Glomerular endothelial cell (primary cell): ENCODE measurements around the gene DPYD. TPM values are rescaled to one million over a fixed set of nuclear protein-coding genes. Genes with fewer than 3 reads are reported as not detected.
"Not testable (repeated sequence)": the region's sequence is repeated elsewhere in the genome, so short reads cannot be mapped to it uniquely, and the experiment has no call there.

Source experiments
- DNase-seq: peaks from one replicate; pipeline ENCODE4 v3.0.0-alpha.2; 2011; ENCODE audit warnings: low read depth, low spot score; ENCODE audit errors: extremely low read depth
- total RNA-seq: library from RNA; depleted of rRNA; stranded (reverse); fragments of >200 nt; gene quantifications from 2 replicates; pipeline ENCODE4 v1.2.3, GENCODE V29; 2015

The DPYD gene
- total RNA-seq, 1 donor from 2014 or later = 6.4 TPM

DNA sequence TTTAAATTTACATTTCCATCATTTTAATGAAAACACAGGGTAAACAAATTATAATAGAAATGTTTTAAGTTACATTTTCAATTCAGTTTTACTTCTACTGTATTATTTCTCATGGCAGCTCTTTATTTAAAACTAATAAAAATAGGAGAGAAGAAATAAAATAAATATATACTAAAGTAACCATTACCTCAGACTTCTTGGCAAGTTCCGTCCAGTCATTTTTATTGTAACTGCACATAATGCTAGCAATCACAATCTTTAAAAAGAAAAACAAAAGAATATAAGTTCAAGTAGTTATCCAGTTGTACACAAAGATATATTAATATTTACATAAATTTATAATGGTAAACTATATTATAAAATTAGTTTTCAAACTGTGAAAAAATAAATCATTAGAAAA, 538.6 kb downstream of the DPYD start:
- no peak for DNase-seq

DNA sequence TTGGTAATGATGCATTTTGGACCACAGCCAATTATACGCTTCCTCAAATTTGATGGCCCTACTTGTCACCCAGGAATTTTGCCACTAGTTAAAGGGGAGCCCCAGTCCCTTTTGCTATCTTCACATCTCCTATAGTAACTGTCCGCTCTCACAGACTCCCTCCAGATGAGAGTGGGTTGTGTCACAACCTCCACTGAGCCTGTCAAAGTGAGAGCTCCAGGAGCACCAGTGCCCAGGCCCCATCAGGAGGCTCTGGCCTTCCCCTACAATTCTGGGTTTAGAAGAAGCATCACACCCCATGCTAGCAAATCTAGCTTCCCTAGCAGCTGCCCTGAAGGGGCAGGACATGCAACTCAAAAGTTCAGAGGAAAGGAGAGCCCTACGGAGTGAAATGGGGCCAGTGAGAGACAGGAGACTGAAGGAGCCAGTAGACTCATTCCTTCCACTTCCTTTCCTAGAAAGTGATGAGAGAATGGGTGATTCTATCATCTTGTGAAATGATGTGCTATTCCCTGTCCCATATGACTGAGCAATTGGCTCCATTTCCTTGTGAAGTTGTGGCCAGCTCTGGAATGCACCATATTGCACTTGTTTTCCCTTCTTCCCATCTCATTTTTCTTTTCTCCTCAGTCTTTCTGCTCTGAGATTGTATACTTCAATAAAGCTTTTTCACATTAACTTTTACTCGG, 541.3 kb downstream of the DPYD start:
- DNase-seq = no peak

DNA sequence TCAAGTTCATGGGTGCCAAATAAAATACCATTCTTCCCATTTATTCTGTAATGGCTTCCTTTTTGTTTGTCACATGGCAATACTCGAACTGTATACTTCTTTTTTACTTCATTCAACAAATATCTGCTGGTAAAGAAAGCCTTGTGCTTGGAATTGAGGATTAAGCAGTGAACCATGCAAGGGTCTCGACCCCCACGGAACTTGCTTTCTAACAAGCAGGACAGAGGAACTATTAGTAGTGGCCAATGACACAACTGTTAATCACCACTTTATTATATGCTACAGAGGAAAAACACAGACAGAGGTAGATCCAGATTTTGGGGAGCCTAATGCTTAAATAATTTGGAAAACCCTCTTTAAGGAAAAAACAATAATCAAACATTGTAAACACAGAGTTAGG, 542.2 kb downstream of the DPYD start:
- DNase-seq = no peak

DNA sequence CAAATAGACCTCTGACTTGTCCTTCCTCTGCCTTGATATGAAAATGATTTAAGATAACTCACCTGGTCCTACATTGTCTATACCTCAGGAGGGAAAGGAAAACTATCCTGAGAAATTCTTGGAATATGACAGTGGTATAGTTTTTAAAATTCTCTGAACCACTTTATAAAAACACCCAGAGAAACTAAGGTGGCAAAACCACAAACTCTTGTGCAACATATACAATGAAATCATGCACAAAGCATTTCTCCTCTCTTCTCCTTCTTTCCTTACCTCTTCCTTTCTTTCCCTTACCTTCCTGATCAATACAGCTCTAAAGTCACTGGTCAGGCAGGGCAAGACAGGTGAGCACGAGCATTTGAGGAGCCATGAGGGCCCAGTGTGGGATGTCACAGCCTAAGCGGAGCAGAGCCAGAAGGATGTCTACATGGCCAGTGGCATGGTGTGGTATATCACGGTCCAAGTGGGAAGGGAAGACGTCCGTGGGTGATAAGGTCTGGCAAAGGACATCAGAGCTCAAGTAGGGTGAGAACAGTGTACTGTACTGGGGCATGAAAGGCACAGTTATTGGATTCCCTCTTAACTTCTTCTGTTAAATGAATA, 543.3 kb downstream of the DPYD start:
- DNase-seq = no peak

DNA sequence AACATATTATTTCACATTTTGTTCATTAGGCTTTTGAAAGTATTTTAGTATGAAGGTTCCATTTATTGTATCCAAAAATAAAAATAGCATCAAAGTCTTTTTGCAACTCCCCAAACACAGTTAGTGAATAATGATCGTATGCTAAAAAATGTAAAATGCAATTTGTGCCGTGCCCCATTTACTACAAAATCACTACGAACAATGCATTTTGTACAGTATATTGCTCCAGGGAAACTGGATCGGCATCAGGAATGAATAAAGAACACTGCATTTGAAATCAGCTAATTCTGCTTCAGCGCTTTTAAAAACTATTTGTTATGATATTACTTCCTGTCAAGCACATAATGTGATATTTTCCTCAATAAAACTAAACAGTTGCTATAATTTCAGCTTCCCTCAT, 547.8 kb downstream of the DPYD start:
- DNase-seq = no peak

DNA sequence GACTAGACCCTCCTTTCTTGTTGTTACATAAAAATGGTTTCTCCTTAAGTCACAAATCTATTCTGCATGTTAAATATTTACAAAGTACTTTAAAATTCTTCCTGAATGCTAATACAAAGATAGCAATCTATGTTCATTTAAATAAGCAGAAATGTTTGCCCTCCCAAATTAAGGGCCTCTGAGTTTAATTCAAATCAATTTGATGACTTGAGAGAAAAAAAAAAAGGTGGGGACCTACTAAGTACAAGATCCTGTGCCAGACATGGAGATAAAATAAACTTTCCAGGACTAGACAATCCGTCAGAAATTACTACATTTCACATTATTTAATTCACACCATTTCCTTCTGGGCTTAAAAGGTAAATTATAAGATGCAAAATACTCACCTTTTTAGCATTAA, 548.3 kb downstream of the DPYD start:
- DNase-seq = no peak

DNA sequence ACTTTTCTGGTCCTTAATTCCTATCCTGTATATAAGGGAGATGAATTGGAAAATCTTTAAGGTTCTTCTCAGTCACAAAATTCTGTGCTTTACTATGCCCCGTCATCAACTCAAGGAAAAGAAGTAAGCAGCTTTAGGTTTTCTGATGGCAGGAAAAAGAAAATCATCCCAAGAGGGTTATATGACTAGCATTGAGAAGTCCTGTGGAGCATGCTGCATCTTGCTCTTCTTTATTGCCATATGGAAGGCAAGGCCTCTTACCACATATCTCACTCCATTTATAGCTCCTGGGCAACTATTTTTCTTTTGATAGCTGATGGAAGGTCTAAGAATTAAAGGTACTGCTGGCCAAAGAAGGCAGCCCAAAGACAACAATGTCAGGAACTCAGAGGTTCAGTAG, 552.5 kb downstream of the DPYD start:
- DNase-seq = no peak

DNA sequence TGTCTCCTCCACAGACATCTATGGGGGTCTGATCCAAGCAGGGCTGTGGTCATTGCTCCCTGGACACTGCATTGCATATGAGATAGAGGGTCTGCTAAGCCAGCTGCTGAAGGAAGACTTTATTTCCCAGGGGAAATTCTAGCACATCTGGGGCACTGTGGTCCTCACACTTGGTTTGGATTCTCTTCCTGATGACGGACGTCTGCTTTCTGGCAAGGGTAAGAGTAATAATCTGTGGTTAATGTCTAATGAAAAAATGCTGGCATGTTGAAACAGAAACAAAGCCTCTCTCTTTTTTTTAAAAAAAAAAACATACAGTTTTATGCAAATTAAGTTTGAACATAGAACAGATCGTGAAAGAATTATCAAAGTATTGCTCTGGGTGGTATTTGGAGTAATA, 553.9 kb downstream of the DPYD start:
- DNase-seq = no peak

DNA sequence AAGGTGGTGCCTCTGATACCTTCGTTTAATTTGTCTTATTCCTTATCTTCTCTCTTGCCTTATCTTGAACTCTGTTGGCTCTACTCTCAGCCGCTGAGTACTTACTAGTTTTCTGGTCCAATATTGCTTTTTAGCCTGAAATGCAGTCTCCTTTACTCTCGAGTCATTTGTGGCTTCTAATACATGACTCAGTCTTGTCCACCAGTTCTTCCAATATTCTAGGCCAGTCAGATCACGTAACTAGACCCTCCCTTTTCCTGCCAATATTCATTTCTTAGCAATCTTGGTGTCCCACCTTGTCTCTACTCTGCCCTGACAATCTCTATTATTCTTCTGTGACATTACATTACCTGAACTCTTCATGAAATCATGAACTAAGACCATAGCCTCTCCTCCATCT, 555.8 kb downstream of the DPYD start:
- no peak for DNase-seq

DNA sequence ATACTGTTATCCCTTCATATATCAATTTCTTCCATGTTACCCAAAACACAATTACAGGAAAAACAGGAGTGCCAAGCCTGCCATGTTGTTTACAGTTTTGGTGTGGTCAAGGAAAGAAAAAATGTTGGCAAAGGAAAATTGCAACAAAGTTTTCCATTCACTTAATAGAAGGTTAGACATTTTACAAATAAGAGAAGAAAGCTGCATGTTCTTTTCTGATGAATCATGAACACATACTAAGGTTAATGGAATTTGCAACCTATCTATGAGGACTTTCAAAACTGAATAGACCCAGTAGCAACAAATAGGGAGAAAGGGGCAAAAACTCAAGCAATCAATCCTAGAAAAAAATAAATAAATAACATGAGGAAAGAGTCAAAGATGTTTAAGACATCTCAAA, 556.7 kb downstream of the DPYD start:
- DNase-seq = no peak

DNA sequence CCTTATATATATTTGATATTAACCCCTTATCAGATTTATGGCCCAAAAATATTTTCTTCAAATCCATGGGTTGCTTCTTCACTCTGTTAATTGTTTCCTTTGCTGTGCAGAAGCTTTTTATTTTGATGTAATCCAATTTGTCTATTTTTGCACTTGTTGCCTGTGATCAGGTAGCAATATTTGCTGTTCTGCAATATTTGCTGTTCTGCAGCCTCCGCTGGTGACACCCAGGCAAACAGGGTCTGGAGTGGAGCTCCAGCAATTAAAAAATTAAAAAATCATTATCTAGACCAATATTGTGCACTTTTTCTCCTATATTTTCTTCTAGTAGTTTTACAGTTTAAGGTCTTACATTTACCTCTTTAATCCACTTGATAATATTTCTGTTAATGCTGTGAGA, 564.5 kb downstream of the DPYD start:
- DNase-seq = no peak

DNA sequence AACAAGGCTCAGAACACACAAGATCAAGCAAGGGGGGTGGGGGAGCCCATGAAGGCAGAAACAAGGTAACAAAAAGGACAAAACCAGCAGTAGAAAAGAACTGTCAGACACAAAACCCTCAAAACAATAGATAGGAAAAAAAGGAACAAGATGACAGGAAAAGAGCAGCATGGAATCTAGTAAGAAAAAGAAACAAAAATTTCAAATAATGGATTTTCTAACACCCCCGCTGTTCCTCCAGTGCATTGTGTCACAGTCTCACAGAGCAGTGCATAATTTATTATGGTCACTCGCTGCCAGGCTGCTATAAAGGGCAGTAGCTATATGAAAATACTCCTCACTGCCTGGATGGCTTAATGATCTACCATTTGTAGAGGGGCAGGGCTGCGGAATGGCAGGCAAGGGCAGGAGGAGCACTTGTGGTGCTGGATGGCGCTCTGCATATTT, 567.9 kb downstream of the DPYD start:
- no peak for DNase-seq

DNA sequence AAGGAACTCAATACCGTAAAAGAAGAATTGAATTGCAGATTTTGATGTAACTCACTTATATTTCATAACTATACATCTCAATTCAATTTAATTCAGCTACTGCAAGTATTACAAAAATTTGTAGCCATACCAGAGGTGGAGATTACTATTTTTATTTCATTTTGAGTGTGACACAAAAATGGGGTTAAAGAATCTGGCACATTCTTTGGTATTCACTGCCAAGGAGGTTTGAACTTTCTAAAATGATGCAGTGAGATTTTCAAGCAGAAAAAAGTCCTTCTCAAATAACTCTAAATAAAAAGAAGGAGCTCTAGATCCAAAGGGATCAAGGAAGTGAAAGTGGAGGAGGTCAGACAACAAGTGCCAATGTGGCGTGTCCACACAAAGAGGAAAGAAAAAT, 569.0 kb downstream of the DPYD start:
- DNase-seq = no peak

DNA sequence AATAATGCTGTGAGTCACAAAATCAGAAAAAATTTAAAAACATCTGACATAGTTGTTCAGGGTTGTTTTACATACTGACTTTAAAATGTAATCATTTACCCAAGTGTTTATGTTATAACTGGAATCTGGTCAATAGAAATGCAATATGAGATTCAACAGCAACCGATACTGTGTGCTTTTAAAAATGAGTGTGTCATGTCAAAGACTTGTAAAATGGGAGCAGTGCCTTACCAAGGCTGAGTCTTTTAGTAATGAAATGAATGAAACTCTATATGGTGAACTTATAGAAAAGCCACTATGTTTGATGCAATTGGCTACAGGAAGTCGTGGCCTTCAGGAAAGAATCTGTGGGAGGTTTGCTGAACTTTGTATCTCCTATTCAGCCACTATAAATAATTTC, 570.2 kb downstream of the DPYD start:
- no peak for DNase-seq

DNA sequence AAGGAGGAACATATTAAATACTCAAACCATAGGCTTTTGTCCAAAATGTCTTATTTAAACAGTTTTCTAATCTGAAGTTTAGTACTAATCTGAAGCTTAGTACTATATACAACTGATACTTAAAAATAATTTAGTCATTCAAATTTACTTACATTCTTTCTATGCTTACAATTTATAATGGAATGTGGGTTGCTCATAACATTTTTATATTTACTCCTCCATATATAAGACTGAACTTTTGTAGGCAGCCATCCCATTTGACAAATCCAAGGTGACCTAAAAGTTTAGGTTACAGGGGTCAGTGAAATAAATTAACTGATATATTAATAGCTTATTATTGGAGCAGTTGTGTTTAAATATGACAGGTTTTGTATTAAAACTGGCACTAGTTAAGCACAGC, 570.6 kb downstream of the DPYD start:
- no peak for DNase-seq

DNA sequence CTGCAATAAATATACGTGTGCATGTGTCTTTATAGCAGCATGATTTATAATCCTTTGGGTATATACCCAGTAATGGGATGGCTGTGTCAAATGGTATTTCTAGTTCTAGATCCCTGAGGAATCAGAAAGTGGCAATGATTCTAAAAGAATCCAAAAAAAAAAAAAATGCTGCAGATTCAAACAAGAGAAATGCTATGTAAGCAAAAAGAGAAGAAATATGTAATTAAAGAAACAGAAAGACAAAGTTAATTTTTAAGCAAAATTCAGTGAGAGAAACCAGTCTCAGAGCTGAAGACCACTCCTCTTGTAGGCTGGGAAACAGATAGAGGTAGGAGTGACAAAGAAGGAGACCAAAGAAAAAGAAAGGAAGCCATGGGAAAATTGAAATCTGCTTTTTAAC, 571.0 kb downstream of the DPYD start:
- DNase-seq = not testable (repeated sequence)

DNA sequence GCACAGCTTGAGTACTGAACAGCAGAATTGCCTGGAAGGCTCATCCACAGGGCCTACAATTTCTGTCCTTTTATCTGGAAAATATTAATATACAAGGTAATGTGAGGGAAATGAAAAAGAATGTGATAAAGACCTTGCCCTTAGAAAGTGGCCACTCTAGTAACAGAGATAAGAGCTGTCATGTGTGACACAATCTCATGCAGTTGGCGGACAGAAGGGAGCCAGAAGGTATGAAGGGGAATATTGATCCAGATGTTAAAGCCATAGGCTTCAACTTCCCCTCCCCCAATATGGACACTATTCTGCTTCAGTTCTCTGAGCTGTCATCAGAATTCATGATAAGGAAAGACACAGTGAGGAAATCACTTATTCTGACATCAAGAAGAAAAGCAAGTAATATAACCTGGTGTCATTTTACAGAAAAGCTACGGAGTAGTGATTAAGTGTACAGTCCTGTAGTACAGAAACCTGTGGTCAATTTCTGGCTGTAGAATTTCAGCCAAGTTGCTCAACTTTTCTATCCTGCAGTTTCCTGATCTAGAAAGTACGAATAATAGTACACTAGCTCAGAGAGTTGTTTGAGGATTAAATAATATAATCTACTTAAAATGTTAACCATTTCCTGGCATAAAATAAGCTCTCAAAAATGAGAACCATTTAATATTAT, 572.1 kb downstream of the DPYD start:
- no peak for DNase-seq

DNA sequence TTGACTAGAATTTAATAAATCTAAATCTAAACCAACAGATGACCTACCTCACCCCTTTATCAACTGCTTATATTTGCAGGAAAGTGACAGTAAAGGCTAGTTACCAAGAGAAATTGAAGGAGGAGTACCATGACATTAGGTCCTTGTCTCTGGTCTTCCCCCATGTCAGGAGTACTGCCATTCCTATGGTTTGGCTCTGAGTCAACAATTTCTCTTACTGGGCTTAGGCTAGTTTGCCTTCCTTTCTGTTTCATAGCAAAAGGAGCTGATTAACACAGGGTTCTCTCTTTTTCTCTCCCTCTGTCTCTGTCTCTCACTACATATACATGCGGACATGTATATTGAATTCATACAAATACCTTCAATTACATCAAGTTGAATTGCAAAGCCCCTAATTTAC, 579.9 kb downstream of the DPYD start:
- DNase-seq = no peak

DNA sequence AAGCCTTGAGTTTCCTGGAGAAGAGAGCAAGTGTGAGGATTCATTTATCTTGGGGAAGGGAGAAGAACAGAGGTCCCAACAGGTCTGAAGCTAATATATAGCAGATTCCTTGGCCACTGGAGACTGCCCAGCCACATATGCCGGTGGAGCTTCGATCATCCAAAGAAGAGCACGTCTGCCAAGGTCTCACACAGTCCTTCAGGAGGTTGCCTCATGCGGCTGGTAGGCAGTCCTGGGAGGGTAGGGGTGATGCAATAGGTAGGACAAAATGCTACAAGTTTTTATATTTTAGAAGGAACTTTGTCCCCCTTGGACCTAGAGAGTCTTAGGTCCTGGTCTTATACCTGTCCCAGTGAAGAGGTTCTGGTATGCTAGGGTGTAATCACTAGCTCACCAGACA, 582.5 kb downstream of the DPYD start:
- no peak for DNase-seq

DNA sequence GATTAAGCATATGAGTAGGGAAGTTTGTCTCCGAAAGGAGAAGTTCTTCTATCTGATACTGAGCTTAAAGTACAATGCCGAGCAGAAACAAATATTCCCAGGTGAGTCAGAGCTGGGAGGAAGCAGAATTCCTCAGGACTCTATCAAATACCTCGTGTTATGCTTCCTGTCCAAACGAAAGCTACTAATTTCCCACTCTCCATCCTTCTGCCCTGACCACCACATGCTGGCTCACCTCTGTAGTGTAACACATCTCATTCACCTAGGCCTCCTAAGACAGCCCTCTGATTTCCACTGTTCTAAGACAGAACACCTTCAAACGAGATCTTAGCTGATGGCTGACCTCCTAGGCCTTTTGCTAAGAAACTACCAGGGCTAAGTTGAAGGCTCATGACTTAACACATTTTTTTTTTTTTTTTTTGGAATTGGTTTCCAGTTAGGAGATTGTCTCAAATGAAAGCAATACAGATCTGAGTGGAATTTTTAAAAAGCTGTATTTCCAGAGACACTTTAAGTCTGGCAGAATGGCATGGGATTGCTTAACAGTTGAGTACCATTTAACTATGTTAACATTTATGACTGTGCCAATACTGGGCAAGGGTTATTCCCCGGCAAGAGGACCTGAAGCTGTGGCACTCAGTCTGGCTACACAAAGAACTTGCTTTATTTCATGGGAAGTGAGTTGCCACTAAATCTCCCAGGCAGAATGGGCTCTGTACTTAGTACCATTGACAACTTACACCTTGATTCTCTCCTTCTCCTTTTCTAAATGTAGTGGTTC, 583.4 kb downstream of the DPYD start:
- no peak for DNase-seq

DNA sequence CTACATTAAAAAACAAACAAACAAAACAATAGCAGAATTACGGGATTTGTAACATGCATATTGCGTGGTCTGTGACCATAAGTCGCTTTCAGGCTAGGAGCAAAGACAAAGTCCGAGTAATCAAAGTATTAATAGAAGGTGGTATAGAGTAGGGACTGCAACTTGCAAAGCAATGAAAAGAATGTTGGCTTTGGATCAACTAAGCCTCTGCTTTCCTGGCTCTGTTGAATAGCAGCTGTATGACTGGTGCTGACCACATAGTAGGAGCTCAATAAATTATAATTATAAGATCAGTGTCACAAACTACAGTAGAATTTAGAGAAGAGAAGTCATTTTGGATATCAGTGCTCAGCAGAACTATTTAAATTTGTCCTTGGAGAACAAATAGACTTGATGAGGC, 586.4 kb downstream of the DPYD start:
- DNase-seq = no peak

DNA sequence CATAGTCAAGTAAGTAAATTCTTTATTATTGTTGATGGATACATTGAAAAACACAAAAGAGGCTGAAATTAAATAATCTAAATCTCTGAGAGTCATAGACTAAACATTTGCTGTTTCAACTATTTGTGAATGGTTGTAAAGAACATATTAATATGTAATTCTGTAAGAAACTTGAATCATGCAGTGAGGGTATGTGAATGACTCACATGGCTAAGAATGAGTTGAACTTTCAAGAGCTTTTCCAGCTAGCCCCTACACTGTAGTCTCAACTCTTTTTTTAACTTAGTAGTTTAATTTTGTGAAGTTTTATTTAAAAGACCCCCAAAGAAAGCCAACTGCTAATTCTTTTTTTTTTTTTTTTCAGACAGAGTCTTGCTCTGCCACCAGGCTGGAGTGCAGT, 588.1 kb downstream of the DPYD start:
- no peak for DNase-seq
